Liver (tissue), 9 donors: ENCODE results near the gene ZMYND10. TPM values are rescaled to one million over a fixed set of nuclear protein-coding genes. Genes with fewer than 3 reads are reported as not detected.

Source experiments
- DNase-seq: peaks from one replicate; pipeline ENCODE4 v3.0.0-alpha.2; 2017; ENCODE audit warnings: low spot score
- H3K27ac ChIP-seq, 2 donors: one replicate each; pipeline ENCODE4 v1.7.0; 2013; ENCODE audit warnings: inconsistent platforms in 2 of 2, low read length in 2 of 2, control low read depth in 1 of 2, low read depth in 1 of 2, mild to moderate bottlenecking in 1 of 2
- H3K27me3 ChIP-seq, 4 donors: one replicate each; pipeline versions ENCODE4 v1.6.1 to v1.7.0; 2013; ENCODE audit warnings: low read length in 3 of 4, inconsistent platforms in 1 of 4, mild to moderate bottlenecking in 1 of 4, moderate library complexity in 1 of 4; ENCODE audit not compliant: control insufficient read depth in 4 of 4, insufficient read depth in 4 of 4
- H3K36me3 ChIP-seq, 4 donors: one replicate each; pipeline versions ENCODE4 v1.6.1 to v1.7.0; 2013; ENCODE audit warnings: low read length in 3 of 4, mild to moderate bottlenecking in 3 of 4, low read depth in 1 of 4, moderate library complexity in 1 of 4; ENCODE audit not compliant: control insufficient read depth in 4 of 4, insufficient read depth in 3 of 4
- H3K4me1 ChIP-seq, 4 donors: one replicate each; pipeline versions ENCODE4 v1.6.1 to v1.7.0; 2013; ENCODE audit warnings: low read length in 3 of 4, mild to moderate bottlenecking in 3 of 4, moderate library complexity in 1 of 4; ENCODE audit not compliant: control insufficient read depth in 4 of 4, insufficient read depth in 4 of 4
- H3K4me3 ChIP-seq, 3 donors: one replicate each; pipeline versions ENCODE4 v1.6.1 to v1.7.0; 2013; ENCODE audit warnings: low read length in 3 of 3, control low read depth in 1 of 3, low read depth in 1 of 3, mild to moderate bottlenecking in 1 of 3
- H3K9ac ChIP-seq, 2 donors: one replicate each; pipeline ENCODE4 v1.7.0; 2013; ENCODE audit warnings: low read length in 2 of 2, mild to moderate bottlenecking in 2 of 2, moderate library complexity in 2 of 2, control low read depth in 1 of 2, low read depth in 1 of 2
- H3K9me3 ChIP-seq, 4 donors: one replicate each; pipeline versions ENCODE4 v1.6.1 to v1.7.0; 2013; ENCODE audit warnings: low read length in 3 of 4; ENCODE audit not compliant: control insufficient read depth in 4 of 4
- EGR1 ChIP-seq, 2 donors: IDR thresholded peaks; 2 replicates each; pipeline ENCODE4 v1.6.1; 2016 to 2018; ENCODE audit warnings: antibody characterized with exemption in 2 of 2, low read depth in 2 of 2
- FOXA1 ChIP-seq: IDR thresholded peaks from 2 replicates; pipeline ENCODE4 v1.6.1; 2016; ENCODE audit warnings: antibody characterized with exemption
- FOXA2 ChIP-seq: IDR thresholded peaks from 2 replicates; pipeline ENCODE4 v1.6.1; 2016; ENCODE audit warnings: antibody characterized with exemption
- GABPA ChIP-seq, 2 donors: IDR thresholded peaks in 1 of 2; conservative IDR thresholded peaks in 1 of 2; 2 replicates each; pipeline ENCODE4 v1.6.1; 2016; ENCODE audit warnings: antibody characterized with exemption in 2 of 2, mild to moderate bottlenecking in 1 of 2, moderate library complexity in 1 of 2
- HNF4A ChIP-seq, 2 donors: conservative IDR thresholded peaks; 2 replicates each; pipeline ENCODE4 v1.6.1; 2016; ENCODE audit warnings: antibody characterized with exemption in 2 of 2, mild to moderate bottlenecking in 2 of 2
- HNF4G ChIP-seq: IDR thresholded peaks from 2 replicates; pipeline ENCODE4 v1.6.1; 2016; ENCODE audit warnings: antibody characterized with exemption
- JUND ChIP-seq, 2 donors: IDR thresholded peaks; 2 replicates each; pipeline ENCODE4 v1.6.1; 2016; ENCODE audit warnings: antibody characterized with exemption in 2 of 2
- NR2F2 ChIP-seq: IDR thresholded peaks from 2 replicates; pipeline ENCODE4 v1.6.1; 2016; ENCODE audit warnings: antibody characterized with exemption
- RAD21 ChIP-seq, 2 donors: IDR thresholded peaks; 2 replicates each; pipeline ENCODE4 v1.6.1; 2016; ENCODE audit warnings: antibody characterized with exemption in 2 of 2, mild to moderate bottlenecking in 2 of 2
- RXRA ChIP-seq, 2 donors: IDR thresholded peaks; 2 replicates each; pipeline ENCODE4 v1.6.1; 2017 to 2018; ENCODE audit warnings: antibody characterized with exemption in 2 of 2, mild to moderate bottlenecking in 1 of 2
- SP1 ChIP-seq: IDR thresholded peaks from 2 replicates; pipeline ENCODE4 v1.6.1; 2018; ENCODE audit warnings: antibody characterized with exemption, mild to moderate bottlenecking
- TAF1 ChIP-seq: conservative IDR thresholded peaks from 2 replicates; pipeline ENCODE4 v1.6.1; 2016; ENCODE audit warnings: antibody characterized with exemption, mild to moderate bottlenecking
- YY1 ChIP-seq: IDR thresholded peaks from 2 replicates; pipeline ENCODE4 v1.6.1; 2016; ENCODE audit warnings: antibody characterized with exemption, mild to moderate bottlenecking
- WGBS: extraction: QIAGEN DNeasy Blood & Tissue Kit; methylation state at CpG from one replicate; pipeline ENCODE4 v1.1.7; 2013; 5-methylcytosine and 5-hydroxymethylcytosine counted together
- polyA plus RNA-seq, 2 donors: library from polyadenylated mRNA; stranded (reverse) in 1 of 2; unstranded in 1 of 2; fragments of 200-250 nt in 1 of 2; fragments of >200 nt in 1 of 2; fragmentation: Nextera tagmentation in 1 of 2; extraction: Ambion mirVana in 1 of 2; gene quantifications; one replicate each; pipeline versions ENCODE4 v1.2.1 to v1.2.3, GENCODE V29; 2013 to 2015
- total RNA-seq, 2 donors: library from RNA; depleted of rRNA; stranded (reverse); fragments of >200 nt; gene quantifications; one replicate each; pipeline ENCODE4 v1.2.3, GENCODE V29; 2014
- TF ChIP-seq, protein P1 (sequence below): IDR thresholded peaks from 2 replicates; pipeline ENCODE4 v1.6.1; 2016; ENCODE audit warnings: antibody characterized with exemption
- TF ChIP-seq, protein P2 (sequence below): IDR thresholded peaks from 2 replicates; pipeline ENCODE4 v1.6.1; 2016; ENCODE audit warnings: antibody characterized with exemption, mild to moderate bottlenecking
- TF ChIP-seq, protein P3 (sequence below): IDR thresholded peaks from 2 replicates; pipeline ENCODE4 v1.6.1; 2016; ENCODE audit warnings: antibody characterized with exemption
- TF ChIP-seq, protein P4 (sequence below): fragments of 150-350 bp; IDR thresholded peaks from 2 replicates; pipeline ENCODE4 v1.5.1; 2017; ENCODE audit warnings: improper control_type of control experiment, low read depth, low read length; ENCODE audit not compliant: missing input control
- TF ChIP-seq, protein P5 (sequence below): IDR thresholded peaks from 2 replicates; pipeline ENCODE4 v1.6.1; 2016; ENCODE audit warnings: antibody characterized with exemption
- donor health status: healthy.
- donor health status: healthy.
- donor health status: healthy.
- donor health status: healthy.
- donor health status: healthy.

The ZMYND10 gene
- total and polyA plus RNA-seq, 4 donors = 0.09 to 0.75 (median 0.27) TPM

DNA sequence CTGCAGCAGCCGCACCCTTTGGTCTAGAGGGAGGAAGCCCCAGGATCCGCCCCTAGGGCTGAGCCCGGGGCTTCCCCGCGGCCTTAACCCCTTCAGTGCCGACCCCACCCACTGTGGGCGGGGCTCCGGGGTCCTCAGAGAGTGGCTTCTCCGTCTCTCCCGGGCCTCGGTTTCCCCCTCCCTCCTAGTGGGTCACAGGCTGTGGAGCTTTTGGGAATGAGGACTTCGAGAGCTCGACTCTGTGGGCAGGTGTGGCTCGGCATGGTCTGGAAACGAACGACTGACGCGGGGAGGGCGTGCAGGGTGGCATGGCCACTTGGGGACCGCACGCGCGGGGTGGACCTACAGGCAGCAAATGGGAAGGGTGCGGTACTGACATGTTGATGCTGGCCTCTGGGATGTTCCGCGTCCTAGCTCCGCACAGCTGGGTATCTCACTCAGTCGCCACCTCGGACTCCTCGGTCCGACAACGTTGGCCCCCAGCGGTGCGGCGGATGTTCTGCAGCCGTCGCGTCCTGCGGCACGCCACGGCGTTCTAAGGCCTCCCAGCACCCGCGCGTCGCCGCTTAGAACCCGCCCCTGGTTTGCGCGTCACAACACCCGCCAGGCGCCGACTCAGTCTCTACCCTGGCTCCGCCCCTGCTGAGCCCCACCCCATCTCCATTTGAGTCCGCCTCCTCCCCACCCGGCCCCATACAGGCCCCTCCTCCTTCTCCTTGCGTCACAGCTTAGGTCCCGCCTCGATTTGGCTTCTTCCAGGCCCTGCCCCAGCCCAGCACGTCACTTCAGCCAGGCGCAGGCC, 46.5 kb downstream of the ZMYND10 start, which contains the start of the genes HYAL3 and NAA80:
Gene HYAL3, minus strand, starts transcription at position 570 of the 802 bp plus-strand sequence. CDS start 3,803 bp downstream, outside the sequence.
Gene NAA80, minus strand, starts transcription at position 570 of the 802 bp plus-strand sequence. CDS start 1,942 bp downstream, outside the sequence.
- H3K4me3 ChIP-seq = peak within 1 kb of the TSS; percentile 54 to 86 (median 67)
- DNase-seq = peak; percentile 99
- no peaks in the 10 kb centered on the region for H3K27me3 ChIP-seq
- H3K36me3 ChIP-seq = peaks cover 0 to 3% (median 0%) of the 10 kb centered on the region in 4 donors
- no peaks in the 10 kb centered on the region for H3K9me3 ChIP-seq
- peak within 1 kb of the TSS; percentile 84 to 95 for H3K27ac ChIP-seq
- TF ChIP-seq RXRA (IDR thresholded peaks at IDR 0.05) (no peak), SP1 (no peak), FOXA1 (no peak), RAD21 (IDR thresholded peaks at IDR 0.05) (no peak), HNF4A (conservative IDR thresholded peaks at IDR 0.05) (no peak), HNF4G (no peak), NR2F2 (no peak), TAF1 (peak; percentile 66), GABPA (IDR thresholded peaks at IDR 0.05 in 1 of 2, conservative IDR thresholded peaks at IDR 0.05 in 1 of 2) (no peak), YY1 (peak; percentile 55), EGR1 (IDR thresholded peaks at IDR 0.05; ENCODE audit: low read depth in 2 of 2) (no peak), JUND (IDR thresholded peaks at IDR 0.05) (no peak), FOXA2 (no peak)
- TF ChIP-seq, protein P1, sequence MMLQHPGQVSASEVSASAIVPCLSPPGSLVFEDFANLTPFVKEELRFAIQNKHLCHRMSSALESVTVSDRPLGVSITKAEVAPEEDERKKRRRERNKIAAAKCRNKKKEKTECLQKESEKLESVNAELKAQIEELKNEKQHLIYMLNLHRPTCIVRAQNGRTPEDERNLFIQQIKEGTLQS = peak; percentile 69
- TF ChIP-seq, protein P2, sequence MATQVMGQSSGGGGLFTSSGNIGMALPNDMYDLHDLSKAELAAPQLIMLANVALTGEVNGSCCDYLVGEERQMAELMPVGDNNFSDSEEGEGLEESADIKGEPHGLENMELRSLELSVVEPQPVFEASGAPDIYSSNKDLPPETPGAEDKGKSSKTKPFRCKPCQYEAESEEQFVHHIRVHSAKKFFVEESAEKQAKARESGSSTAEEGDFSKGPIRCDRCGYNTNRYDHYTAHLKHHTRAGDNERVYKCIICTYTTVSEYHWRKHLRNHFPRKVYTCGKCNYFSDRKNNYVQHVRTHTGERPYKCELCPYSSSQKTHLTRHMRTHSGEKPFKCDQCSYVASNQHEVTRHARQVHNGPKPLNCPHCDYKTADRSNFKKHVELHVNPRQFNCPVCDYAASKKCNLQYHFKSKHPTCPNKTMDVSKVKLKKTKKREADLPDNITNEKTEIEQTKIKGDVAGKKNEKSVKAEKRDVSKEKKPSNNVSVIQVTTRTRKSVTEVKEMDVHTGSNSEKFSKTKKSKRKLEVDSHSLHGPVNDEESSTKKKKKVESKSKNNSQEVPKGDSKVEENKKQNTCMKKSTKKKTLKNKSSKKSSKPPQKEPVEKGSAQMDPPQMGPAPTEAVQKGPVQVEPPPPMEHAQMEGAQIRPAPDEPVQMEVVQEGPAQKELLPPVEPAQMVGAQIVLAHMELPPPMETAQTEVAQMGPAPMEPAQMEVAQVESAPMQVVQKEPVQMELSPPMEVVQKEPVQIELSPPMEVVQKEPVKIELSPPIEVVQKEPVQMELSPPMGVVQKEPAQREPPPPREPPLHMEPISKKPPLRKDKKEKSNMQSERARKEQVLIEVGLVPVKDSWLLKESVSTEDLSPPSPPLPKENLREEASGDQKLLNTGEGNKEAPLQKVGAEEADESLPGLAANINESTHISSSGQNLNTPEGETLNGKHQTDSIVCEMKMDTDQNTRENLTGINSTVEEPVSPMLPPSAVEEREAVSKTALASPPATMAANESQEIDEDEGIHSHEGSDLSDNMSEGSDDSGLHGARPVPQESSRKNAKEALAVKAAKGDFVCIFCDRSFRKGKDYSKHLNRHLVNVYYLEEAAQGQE = no peak
- TF ChIP-seq, protein P3, sequence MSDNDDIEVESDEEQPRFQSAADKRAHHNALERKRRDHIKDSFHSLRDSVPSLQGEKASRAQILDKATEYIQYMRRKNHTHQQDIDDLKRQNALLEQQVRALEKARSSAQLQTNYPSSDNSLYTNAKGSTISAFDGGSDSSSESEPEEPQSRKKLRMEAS = no peak
- TF ChIP-seq, protein P4, sequence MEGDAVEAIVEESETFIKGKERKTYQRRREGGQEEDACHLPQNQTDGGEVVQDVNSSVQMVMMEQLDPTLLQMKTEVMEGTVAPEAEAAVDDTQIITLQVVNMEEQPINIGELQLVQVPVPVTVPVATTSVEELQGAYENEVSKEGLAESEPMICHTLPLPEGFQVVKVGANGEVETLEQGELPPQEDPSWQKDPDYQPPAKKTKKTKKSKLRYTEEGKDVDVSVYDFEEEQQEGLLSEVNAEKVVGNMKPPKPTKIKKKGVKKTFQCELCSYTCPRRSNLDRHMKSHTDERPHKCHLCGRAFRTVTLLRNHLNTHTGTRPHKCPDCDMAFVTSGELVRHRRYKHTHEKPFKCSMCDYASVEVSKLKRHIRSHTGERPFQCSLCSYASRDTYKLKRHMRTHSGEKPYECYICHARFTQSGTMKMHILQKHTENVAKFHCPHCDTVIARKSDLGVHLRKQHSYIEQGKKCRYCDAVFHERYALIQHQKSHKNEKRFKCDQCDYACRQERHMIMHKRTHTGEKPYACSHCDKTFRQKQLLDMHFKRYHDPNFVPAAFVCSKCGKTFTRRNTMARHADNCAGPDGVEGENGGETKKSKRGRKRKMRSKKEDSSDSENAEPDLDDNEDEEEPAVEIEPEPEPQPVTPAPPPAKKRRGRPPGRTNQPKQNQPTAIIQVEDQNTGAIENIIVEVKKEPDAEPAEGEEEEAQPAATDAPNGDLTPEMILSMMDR = peak; percentile 33
- TF ChIP-seq, protein P5, sequence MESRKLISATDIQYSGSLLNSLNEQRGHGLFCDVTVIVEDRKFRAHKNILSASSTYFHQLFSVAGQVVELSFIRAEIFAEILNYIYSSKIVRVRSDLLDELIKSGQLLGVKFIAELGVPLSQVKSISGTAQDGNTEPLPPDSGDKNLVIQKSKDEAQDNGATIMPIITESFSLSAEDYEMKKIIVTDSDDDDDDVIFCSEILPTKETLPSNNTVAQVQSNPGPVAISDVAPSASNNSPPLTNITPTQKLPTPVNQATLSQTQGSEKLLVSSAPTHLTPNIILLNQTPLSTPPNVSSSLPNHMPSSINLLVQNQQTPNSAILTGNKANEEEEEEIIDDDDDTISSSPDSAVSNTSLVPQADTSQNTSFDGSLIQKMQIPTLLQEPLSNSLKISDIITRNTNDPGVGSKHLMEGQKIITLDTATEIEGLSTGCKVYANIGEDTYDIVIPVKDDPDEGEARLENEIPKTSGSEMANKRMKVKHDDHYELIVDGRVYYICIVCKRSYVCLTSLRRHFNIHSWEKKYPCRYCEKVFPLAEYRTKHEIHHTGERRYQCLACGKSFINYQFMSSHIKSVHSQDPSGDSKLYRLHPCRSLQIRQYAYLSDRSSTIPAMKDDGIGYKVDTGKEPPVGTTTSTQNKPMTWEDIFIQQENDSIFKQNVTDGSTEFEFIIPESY = no peak
- H3K4me1 ChIP-seq = peaks cover 12 to 49% (median 31%) of the 10 kb centered on the region in 4 donors
- under 1% methylated on average over 61 of the region's 61 CpGs for WGBS
- peak within 1 kb of the TSS; percentile 81 to 90 for H3K9ac ChIP-seq
